TTC549 (cell line): ENCODE data around the gene ACOT6.
"Not testable (repeated sequence)": the region's sequence is repeated elsewhere in the genome, so short reads cannot be mapped to it uniquely, and the experiment has no call there.

Source experiments
- FAIRE-seq: peaks from 2 replicates; lab custom pipeline; 2012; peaks lifted over from hg19 to GRCh38; lab: Jason Lieb, UNC

Gene ACOT6

DNA sequence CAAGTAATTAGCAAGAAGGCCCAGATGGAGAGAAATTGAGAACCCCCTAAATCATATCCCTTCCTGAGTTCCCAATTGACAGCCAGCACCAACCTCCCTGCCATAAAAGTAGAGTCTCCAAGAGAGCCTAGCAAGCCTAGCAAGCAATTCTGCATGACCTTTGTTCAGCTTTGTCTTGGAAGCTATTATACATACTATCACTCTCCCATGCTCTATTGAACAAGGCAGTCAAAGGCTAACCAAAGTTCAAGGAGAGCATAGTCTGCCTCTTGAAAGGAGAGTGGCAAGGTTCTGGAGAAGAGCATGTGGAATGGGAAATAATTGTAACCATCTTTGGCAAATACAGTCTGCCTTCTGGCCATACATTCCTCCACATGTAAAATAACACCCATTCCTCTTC lies 12.8 kb upstream of the ACOT6 start:
- no peak for FAIRE-seq

DNA sequence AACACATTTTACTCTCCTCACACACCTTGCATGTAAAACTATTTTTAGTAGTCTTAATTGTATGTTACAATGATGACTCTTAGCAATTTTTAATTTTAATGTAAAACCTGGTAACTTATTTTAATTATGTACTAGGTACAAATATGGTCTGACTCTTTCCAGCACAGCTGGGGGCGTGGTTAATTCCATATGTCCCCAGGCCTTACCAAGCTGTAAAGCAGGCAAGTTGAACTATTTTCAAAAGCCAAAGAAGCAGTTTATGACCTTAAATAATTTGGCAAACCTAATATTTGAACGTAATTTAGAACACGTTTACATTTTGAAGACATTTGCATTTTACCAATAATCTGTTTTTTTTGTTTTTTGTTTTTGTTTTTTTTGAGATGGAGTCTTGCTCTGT lies 9.3 kb upstream of the ACOT6 start:
- no peak for FAIRE-seq

DNA sequence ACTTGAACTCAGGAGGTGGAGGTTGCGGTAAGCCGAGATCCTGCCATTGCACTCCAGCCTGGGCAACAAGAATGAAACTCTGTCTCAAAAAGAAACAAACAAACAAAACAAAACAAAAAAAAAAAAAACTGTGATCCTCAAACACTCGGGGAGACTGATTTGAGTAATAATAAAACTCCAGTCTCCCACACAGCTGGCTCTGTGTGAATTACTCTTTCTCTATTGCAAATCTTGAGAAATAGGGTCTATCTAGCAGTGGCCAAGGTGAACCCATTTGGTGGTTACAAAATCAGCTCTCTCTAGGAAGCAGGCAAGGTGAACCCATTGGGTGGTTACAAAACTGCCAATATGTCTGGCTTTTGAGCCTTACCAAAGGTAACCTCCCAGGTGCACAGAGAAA lies 6.0 kb upstream of the ACOT6 start:
- FAIRE-seq = no peak

DNA sequence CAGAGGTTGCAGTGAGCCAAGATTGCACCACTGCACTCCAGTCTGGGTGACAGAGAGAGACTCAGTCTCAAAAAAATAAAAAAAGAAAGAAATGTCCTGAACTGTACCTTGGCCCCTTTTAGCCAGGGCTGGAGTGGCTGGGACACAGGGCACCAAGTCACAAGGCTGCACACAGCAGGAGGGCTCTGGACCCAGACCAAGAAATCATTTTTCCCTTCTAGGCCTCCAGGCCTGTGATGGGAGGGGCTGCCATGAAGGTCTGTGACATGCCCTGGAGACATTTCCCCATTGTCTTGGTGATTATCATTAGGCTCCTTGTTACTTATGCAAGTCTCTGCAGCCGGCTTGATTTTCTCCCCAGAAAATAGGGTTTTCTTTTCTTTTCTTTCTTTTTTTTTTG lies 5.1 kb upstream of the ACOT6 start:
- no peak for FAIRE-seq

DNA sequence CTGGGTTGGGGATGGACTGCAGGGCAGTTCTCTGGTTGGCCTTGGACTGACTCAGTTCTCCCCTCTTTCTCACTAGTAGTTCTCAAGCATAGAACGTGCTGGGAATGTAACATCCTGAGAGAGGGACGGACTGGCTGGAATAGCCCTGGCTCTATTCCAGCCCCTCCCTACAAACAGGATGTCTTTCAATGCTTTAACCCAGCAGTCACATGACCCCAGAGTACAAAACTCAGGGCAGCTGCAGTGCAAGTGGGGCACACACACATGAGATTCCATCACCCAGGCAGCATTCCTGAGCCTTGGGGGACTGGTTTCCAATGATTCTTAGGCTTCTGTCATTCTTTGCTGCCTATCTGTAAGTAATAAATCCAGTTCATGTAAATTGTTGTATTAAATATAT lies 1.6 kb upstream of the ACOT6 start:
- FAIRE-seq = no peak

DNA sequence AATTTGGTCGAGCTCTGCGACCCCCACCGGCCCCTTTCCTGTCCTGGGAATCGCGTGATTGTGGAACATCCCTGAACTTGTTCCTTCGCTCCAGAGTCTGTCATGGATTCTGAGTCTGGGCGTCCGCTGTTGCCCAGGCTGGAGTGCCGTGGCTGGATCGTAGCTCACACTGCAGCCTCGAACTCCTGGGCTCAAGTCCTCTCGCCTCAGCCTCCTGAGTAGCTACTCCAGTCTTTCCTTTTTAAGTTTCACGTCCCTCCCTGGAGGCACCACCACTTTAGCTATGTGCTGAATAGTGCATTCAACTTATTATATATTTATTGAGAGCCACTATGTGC lies 698 bp downstream of the ACOT6 start:
- no peak for FAIRE-seq

DNA sequence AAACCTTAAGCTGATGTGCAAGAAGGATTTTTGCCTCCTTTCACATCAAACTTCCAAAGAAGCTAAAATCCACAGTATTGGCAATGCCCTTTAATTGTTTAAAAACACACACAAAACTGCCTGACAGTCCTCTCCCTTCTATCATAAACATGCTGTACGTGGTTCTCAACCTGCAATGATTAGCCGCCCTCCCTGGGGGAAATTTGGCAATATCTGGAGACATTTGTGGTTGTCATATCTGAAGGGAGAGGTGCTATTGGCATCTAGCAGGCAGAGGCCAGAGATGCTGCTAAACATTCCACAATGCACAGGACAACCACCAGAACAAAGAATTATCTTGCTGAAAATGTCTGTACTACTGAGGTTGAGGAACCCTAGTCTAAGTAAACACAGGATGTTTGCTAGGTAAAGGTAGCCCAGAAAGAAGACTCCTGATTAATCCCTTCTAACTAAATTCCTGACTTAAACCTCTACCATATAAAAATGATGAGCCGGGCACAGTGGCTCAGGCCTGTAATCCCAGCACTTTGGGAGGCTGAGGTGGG lies 1.2 kb downstream of the ACOT6 start:
- no peak for FAIRE-seq

DNA sequence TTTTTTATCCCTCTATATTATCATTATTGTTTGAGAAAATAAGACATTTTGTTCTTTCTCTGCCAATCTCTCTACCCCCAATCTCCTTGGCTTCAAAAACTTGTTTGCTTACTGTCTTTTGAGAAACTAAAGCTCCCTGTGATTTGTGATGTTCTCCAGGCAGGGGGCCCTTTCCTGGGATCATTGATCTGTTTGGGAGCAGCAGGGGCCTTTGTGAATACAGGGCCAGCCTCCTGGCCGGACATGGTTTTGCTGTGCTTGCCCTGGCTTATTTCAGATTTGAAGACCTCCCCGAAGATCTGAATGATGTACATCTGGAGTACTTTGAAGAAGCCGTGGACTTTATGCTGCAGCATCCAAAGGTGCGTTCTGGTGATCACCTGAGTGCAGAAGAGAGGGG lies 4.5 kb downstream of the ACOT6 start:
- no peak for FAIRE-seq

DNA sequence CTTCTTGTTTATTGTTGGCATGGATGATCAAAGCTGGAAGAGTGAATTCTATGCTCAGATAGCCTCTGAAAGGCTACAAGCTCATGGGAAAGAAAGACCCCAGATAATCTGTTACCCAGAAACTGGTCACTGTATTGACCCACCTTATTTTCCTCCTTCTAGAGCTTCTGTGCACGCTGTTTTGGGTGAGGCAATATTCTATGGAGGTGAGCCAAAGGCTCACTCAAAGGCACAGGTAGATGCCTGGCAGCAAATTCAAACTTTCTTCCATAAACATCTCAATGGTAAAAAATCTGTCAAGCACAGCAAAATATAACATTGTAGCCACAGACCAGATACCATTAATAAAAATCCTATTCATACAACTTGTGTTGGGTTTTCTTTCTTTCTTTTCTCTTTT lies 7.2 kb downstream of the ACOT6 start:
- FAIRE-seq = no peak

DNA sequence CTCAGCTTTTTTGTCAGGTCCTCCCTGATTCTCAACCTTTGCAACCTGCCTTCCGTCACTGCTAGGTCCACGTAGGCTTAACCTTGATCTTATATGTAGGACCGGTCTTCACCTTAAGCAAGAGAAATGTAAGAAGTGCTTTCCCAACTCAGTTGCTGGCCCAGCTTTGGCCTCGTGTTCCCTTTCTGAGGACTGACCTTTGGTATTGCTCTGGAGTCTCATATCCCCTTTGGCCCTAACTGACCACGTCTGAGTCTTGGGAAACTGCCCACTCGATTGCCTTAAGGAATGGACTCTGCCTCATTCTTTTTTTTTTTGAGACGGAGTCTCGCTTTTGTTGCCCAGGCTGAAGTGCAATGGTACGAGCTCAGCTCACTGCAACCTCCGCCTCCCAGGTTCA lies 8.0 kb downstream of the ACOT6 start:
- no peak for FAIRE-seq

DNA sequence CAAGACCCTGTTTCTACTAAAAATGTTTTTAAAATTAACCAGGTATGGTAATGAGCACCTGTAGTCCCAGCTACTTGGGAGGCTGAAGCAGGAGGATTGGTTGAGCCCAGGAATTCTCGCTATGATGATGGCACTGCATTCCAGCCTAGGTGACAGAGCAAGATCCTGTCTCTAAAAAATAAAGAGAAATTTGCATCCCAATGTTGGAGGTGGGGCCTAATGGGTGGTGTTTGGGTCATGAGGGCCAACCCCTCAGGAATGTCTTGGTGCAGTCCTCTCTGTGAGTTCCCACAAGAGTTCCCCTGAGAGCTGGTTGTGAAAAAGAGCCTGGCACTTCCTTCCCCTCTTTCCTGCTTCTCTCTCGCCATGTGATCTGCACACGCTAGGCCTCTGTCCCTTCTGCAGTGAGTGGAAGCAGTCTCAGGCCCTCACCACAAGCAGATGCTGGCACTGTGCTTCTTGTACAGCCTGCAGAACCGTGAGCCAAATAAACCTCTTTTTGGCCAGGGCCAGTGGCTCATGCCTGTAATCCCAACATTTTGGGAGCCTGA lies 11.3 kb downstream of the ACOT6 start:
- no peak for FAIRE-seq

DNA sequence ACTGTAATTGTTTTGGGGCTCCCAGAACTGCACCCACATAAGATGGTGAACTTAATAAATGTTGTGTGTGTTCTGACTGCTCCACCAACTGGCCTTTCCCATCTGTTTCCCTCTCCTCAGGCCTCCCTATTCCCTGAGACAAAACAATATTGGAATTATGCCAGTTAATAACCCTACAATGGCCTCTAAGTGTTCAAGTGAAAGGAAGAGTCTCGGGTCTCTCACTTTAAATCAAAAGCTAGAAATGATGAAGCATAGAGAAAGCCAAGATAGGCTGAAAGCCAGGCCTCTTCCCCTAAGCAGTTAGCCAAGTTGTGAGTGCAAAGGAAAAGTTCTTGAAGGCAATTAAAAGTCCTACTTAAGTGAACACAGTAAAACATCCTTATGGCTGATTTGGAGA lies 13.4 kb downstream of the ACOT6 start:
- no peak for FAIRE-seq

DNA sequence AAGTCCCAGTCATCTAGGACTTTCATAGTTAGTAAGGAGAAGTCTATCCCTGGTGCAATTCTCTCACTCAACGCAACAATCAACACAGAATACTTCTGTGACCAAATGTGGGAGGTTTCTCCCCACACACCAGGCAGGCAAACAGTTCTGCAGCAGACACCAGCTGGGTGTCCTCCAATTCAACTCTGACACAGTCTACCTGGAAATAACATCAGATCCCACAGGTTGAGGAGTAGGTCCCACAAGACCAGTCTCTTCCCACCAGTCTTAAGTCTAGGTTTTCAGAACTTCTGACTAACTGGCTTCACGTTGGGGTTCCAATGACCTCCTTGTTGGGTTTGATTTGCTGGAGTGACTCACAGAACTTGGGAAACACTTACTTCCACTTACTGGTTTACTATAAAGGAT lies 14.8 kb downstream of the ACOT6 start:
- no peak for FAIRE-seq

DNA sequence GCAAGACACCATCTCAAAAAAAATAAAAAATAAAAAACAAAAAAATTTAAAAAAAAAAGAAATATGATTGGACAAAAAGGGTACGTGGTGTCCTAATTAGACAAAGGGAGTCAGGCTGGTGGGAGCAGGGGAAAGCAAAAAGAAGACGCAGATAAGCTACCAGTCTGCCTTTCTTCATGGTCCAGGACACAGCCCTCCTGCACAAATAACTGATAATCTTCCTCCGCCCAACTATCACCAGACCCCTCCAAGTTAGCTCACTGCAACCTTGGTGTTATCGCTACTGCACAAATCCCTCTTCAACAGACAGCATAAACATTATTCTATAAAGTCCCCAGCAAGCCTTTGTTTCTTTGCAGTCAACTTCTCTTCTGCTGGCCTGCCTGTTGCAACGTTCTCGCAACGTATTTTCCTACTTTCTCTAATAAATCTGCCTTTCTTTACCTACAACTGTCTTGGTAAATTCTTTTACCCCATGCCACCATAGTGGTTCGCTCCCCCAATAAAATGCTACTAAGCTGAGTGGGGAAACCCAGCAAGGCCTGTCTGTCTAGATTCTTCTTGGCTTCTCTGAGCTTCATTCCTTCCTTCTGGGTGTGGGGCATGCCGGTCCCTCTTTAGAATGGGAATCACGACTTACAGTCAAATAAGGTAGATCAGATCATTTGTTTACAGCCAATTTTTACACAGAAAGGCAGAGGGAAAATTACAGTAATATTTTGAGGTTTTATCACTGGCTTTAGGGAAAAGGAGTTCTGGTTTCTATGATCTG lies 17.9 kb downstream of the ACOT6 start:
- FAIRE-seq = no peak

DNA sequence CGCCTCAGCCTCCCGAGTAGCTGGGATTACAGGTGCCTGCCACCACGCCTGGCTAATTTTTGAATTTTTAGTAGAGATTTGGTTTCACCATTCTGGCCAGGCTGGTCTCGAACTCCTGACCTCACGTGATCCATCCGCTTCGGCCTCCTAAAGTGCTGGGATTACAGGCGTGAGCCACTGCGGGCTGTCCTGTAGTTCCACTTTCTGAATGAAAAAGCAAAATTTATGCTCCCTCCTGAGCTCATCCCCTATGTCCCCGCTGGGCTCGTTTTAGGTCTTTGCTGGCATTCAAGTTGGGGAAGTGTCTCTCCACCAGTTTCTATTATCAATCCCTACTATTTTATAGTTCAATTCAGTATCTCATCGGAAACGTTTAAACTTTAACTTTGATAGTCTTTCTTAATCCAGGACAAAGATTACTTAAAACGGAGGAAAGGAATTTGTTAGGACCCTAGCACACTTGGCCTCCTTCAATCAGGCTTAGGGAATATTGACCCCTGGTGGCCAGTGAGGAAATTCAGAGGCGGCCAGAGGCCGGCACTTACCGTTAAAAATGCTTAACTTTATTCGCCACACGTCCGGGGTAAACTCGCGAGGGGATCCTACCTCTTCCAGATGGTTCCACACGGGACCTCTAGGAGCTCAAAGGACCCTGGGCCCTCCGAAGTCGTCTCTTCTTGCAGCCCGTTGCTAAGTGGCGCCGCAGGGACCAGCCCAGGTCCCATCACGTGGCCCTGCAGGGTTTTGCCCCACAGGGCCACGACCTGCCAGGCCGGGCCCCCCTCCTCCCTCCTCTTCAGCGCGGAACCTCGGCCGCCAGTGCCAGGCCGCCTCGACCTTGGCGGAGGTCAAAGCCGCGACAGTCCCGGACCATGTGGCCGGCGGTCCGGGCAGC lies 21.0 kb downstream of the ACOT6 start:
- peak; percentile 63 for FAIRE-seq

DNA sequence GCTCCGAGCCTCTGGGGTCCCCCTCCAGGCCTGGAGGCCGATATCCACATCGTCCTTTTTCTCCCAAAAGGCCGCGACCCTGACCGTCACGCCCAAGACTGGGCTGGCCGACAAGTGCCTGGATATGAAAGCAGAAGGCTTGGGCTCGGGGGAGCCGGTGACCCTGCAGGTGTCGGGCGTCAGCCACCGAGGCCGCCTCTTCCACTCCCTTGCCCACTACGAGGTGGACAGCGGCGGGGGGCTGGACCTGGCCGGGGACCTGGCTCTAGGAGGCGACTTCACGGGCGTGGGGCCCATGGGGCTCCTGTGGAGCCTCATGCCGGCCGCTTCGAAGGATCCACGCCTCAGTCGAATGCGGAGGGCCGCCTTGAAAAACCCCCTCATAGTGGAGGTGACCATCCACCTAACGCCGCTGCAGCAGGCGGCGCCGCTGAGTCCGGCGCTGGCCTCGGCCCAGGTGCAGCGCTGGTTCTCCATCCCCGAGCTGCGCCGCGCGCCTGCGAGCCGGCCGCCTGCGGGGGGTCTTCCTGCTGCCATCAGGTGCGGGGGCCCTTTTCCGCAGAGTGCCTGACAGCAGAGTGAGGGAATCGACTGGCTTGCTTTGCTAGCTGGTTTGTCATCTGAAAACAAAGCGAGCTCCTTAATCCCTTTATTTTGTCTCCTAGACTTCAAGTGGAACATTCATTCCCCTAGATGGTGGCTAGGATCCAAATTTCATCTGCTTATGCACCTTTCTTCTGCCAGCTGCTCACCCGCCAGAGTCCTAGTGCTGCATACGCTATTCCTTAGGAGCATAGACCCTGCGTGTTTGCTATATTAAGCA lies 21.9 kb downstream of the ACOT6 start:
- no peak for FAIRE-seq

DNA sequence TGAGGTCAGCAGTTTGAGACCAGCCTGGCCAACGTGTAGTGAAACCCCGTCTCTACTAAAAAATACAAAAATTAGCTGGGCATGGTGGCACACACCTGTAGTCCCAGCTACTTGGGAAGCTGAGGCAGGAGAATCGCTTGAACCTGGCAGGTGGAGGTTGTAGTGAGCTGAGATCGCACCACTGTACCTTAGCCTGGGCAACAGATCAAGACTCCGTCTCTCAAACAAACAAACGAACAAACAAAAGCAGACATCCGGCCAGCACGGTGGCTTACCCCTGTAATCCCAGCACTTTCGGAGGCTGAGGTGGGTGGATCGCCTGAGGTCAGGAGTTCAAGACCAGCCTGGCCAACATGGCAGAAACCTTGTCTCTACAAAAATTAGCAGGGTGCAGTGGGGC lies 24.0 kb downstream of the ACOT6 start:
- not testable (repeated sequence) for FAIRE-seq

DNA sequence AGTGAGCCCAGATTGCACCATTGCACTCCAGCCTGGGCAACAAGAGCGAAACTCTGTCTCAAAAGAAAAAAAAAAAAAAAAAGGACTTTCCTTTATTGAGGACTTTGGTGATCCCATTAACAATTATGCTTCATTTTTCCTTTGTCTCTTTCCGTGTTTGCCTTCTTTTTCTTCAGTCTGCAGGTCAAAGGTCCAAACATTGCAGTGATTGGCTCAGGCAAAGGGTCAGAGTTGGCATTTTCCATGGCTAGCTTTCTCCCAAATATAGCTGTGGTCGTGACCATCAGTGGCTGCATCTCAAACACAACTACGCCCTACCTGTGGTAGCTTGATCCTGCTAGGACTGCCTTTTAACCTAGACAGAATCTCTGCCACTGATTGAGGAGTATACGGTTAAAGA lies 25.5 kb downstream of the ACOT6 start:
- no peak for FAIRE-seq

DNA sequence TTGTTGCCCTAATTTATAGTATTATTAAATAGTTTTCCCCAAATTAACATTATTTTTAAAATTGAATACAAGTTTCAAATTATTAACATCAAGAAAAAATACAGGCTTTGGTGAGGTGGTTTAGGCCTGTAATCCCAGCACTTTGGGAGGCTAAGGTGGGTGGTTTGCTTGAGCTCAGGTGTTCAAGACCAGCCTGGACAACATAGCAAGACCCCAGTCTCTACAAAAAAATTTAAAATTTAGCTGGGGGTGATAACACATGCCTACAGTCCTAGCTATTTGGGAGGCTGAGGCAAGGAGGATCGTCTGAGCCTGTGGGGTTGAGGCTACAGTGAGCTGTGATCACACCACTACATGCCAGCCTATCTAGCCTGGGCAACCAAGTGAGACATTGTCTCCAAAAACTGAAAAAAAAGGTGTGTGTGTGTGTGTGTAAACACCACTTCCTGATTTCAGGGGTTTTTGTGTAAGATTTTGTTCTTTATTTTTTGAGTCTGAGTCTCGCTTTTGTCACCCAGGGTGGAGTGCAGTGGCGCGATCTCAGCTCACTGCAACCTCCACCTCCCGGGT lies 28.6 kb downstream of the ACOT6 start:
- FAIRE-seq = no peak

DNA sequence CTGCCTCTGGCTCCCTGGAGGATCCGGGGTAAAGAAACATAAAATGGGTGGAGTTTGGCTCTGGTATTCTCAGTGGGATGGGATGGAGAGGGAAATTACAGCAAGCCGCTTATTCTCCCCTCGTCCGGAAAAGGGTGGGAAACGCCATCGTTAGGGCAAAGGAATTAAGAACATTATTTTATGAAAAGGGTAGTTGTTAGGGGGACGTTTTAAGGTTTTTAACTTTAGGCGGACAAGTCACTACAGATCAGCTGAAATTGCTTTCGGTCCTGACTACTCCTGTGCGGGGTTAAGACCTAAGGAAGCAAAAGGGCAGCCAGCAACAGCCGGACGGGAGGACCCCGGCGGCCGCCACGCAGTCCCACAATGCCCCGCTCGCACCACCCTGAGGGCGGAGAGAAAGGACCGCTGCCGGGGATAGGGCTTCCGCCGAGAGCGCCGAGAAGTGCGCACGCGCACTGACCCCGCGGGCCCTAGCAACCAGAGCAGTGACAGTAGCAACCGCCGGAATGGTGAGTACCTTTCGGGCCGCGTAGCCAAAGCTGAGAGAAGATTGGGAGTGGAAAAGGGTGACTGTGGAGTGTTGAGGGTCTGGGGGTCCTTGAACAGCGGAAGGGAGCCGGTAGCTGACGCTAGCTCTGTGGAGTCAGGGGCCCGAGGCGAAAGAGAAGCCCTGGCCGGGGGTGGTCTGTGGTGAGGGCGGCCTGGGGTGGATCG lies 32.4 kb downstream of the ACOT6 start, which contains the start of gene DNAL1:
Gene DNAL1 (plus strand): TSS at position 456 of the 717 bp plus-strand sequence. CDS start 54 bp downstream, at position 510.
- FAIRE-seq = peak; percentile 77

DNA sequence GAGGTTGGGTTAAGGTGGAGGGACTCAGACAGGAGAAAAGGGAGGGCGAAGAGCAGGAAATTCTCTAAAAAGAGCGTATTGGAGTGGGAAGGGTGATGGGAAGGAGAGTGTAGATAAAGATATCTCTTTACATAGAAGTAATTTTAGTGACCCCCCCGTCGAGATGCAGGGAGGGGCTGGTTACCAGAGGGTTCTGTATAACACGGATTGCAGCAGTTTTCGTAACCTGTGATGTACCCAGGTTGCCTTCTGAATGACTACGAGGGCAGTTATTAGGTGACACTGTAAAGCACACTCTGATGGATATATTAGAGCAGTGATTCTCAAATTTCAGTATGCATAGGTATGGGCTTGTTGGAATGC lies 32.9 kb downstream of the ACOT6 start:
- FAIRE-seq = no peak
